IMR-90 (cell line): Measurements from ENCODE around the gene NTSR1. TPM values are rescaled to one million over a fixed set of nuclear protein-coding genes. Genes with fewer than 3 reads are reported as not detected.

ENCODE experiments used
- ATAC-seq: fragments of 200-7000 bp; cut with Tn5 transposase; 2 replicates; pipeline ENCODE4 v1.9.1; 2020; ENCODE audit warnings: low read depth, mild to moderate bottlenecking, moderate library complexity
- BruUV-seq: library from RNA; stranded (reverse); fragments of 400-500 nt; replicated peaks from 2 replicates; lab custom pipeline; 2021; lab: Mats Ljungman, UMichigan
- CTCF ChIA-PET: fragments of 300-600 bp; formaldehyde crosslinking; extraction: SDS; loops from one replicate; lab custom pipeline; 2021; ENCODE audit warnings: antibody characterized with exemption; lab: Yijun Ruan, JAX
- POLR2A ChIA-PET: fragments of 300-600 bp; sonication (Branson Sonifier 250); formaldehyde crosslinking; loops from one replicate; lab custom pipeline; 2022; ENCODE audit warnings: antibody characterized with exemption; ENCODE audit not compliant: unreplicated experiment; lab: Charles Lee
- DNase-seq: peaks from one replicate; pipeline ENCODE4 v3.0.0; 2013
- H2AFZ ChIP-seq: replicated peaks from 2 replicates; pipeline ENCODE3; 2013; ENCODE audit warnings: low read length, mild to moderate bottlenecking; ENCODE audit not compliant: poor library complexity
- H2AK5ac ChIP-seq: 2 replicates; pipeline ENCODE4 v1.6.1; 2013; ENCODE audit warnings: low read depth, low read length, inconsistent platforms
- H2AK9ac ChIP-seq: replicated peaks from 2 replicates; pipeline ENCODE3; 2013; ENCODE audit warnings: mild to moderate bottlenecking, low read depth, low read length, moderate library complexity; ENCODE audit not compliant: poor library complexity
- H2BK120ac ChIP-seq: 2 replicates; pipeline ENCODE4 v1.6.1; 2013; ENCODE audit warnings: low read depth, low read length, inconsistent platforms
- H2BK15ac ChIP-seq: 3 replicates; pipeline ENCODE4 v1.6.1; 2013; ENCODE audit warnings: low read depth, low read length, inconsistent platforms
- H2BK20ac ChIP-seq: 2 replicates; pipeline ENCODE4 v1.6.1; 2013; ENCODE audit warnings: low read depth, mild to moderate bottlenecking, inconsistent platforms, low read length, moderate library complexity
- H2BK5ac ChIP-seq: 2 replicates; pipeline ENCODE4 v1.6.1; 2013; ENCODE audit warnings: mild to moderate bottlenecking, low read depth, low read length, inconsistent platforms; ENCODE audit not compliant: poor library complexity, severe bottlenecking
- H3K14ac ChIP-seq: replicated peaks from 2 replicates; pipeline ENCODE4 v1.6.1; 2013; ENCODE audit warnings: low read depth, low read length, inconsistent platforms
- H3K18ac ChIP-seq: 2 replicates; pipeline ENCODE4 v1.6.1; 2013; ENCODE audit warnings: low read depth, low read length, control low read depth
- H3K23ac ChIP-seq: 2 replicates; pipeline ENCODE4 v1.6.1; 2013; ENCODE audit warnings: low read depth, low read length, inconsistent platforms
- H3K27ac ChIP-seq: 2 replicates; pipeline ENCODE4 v1.5.1; 2013; ENCODE audit warnings: mild to moderate bottlenecking, control low read depth, low read length; ENCODE audit not compliant: insufficient read depth
- H3K27me3 ChIP-seq: 2 replicates; pipeline ENCODE4 v1.6.1; 2013; ENCODE audit warnings: low read length; ENCODE audit not compliant: control insufficient read depth, insufficient read depth
- H3K36me3 ChIP-seq: 2 replicates; pipeline ENCODE4 v1.6.1; 2013; ENCODE audit warnings: low read length, mixed read lengths; ENCODE audit not compliant: control insufficient read depth, insufficient read depth
- H3K4ac ChIP-seq: 2 replicates; pipeline ENCODE4 v1.6.1; 2013; ENCODE audit warnings: low read depth, low read length, inconsistent platforms
- H3K4me1 ChIP-seq: 2 replicates; pipeline ENCODE4 v1.6.1; 2013; ENCODE audit warnings: low read length, mixed read lengths; ENCODE audit not compliant: control insufficient read depth, insufficient read depth
- H3K4me2 ChIP-seq: 2 replicates; pipeline ENCODE4 v1.6.1; 2013; ENCODE audit warnings: low read depth, mild to moderate bottlenecking, control low read depth, low read length, moderate library complexity
- H3K4me3 ChIP-seq: 2 replicates; pipeline ENCODE4 v1.5.1; 2013; ENCODE audit warnings: low read depth, mild to moderate bottlenecking, control low read depth, low read length, moderate library complexity; ENCODE audit not compliant: insufficient read depth
- H3K56ac ChIP-seq: 2 replicates; pipeline ENCODE4 v1.6.1; 2013; ENCODE audit warnings: low read length, inconsistent platforms; ENCODE audit not compliant: insufficient read depth; ENCODE audit errors: extremely low read depth
- H3K79me1 ChIP-seq, 2 experiments: 2 replicates each; pipeline ENCODE4 v1.6.1; 2013; ENCODE audit warnings: low read length in 2 of 2, inconsistent platforms in 1 of 2, low read depth in 1 of 2
- H3K9ac ChIP-seq: 2 replicates; pipeline ENCODE4 v1.6.1; 2013; ENCODE audit warnings: low read depth, low read length, control low read depth
- H3K9me1 ChIP-seq: 2 replicates; pipeline ENCODE4 v1.6.1; 2013; ENCODE audit warnings: low read length, inconsistent platforms; ENCODE audit not compliant: insufficient read depth
- H3K9me3 ChIP-seq: 2 replicates; pipeline ENCODE4 v1.6.1; 2013; ENCODE audit warnings: low read length; ENCODE audit not compliant: control insufficient read depth, insufficient read depth
- H4K20me1 ChIP-seq: 2 replicates; pipeline ENCODE4 v1.6.1; 2013; ENCODE audit warnings: low read length, inconsistent platforms; ENCODE audit not compliant: insufficient read depth
- H4K5ac ChIP-seq: 2 replicates; pipeline ENCODE4 v1.6.1; 2013; ENCODE audit warnings: mild to moderate bottlenecking, low read depth, low read length, control low read depth
- H4K8ac ChIP-seq, 2 experiments: 2 replicates each; pipeline ENCODE4 v1.6.1; 2013; ENCODE audit warnings: low read depth in 2 of 2, low read length in 2 of 2, control low read depth in 1 of 2, inconsistent platforms in 1 of 2
- H4K91ac ChIP-seq: 2 replicates; pipeline ENCODE4 v1.6.1; 2013; ENCODE audit warnings: low read depth, low read length, inconsistent platforms; ENCODE audit not compliant: insufficient read depth
- CEBPB ChIP-seq: IDR thresholded peaks from 2 replicates; pipeline ENCODE4 v1.6.1; 2012; ENCODE audit warnings: low read depth, low read length, improper control_type of control experiment
- CHD1 ChIP-seq: IDR thresholded peaks from 2 replicates; pipeline ENCODE4 v1.6.1; 2012; ENCODE audit warnings: low read depth, low read length, improper control_type of control experiment
- FOS ChIP-seq: fragments of 150-350 bp; IDR thresholded peaks from 2 replicates; pipeline ENCODE4 v1.6.1; 2016; ENCODE audit warnings: low read depth, low read length
- MAZ ChIP-seq: IDR thresholded peaks from 2 replicates; pipeline ENCODE4 v1.6.1; 2012; ENCODE audit warnings: low read depth, mild to moderate bottlenecking, low read length, improper control_type of control experiment, moderate library complexity, borderline replicate concordance
- MXI1 ChIP-seq: IDR thresholded peaks from 2 replicates; pipeline ENCODE4 v1.6.1; 2012; ENCODE audit warnings: low read depth, mild to moderate bottlenecking, low read length, moderate library complexity, borderline replicate concordance
- NFE2L2 ChIP-seq: fragments of 150-350 bp; IDR thresholded peaks from 2 replicates; pipeline ENCODE4 v1.6.1; 2016; ENCODE audit warnings: low read depth, mild to moderate bottlenecking, low read length
- RFX5 ChIP-seq: IDR thresholded peaks from 2 replicates; pipeline ENCODE4 v1.8.0; 2012; ENCODE audit warnings: low read depth, mild to moderate bottlenecking, low read length, moderate library complexity
- WGBS, 2 experiments: methylation state at CpG; one replicate each; pipeline versions ENCODE4 v1.1.5 to v1.1.7; 2013; ENCODE audit warnings: missing lambda C conversion rate in 2 of 2; ENCODE audit not compliant: insufficient read length in 1 of 2; ENCODE audit errors: extremely low coverage in 2 of 2; 5-methylcytosine and 5-hydroxymethylcytosine counted together
- dilution Hi-C: fragments of 300-500 bp; cut with HindIII; formaldehyde crosslinking; loops from one replicate; pipeline ENCODE4 v1.14.3; 2018; ENCODE audit warnings: low sequenced_read_pairs; ENCODE audit not compliant: unreplicated experiment
- in situ Hi-C: fragments of 300-500 bp; cut with MboI; formaldehyde crosslinking; loops from 3 replicates; pipeline ENCODE4 v1.14.3; 2019; ENCODE audit warnings: low sequenced_read_pairs, inconsistent platforms, mixed read lengths
- intact Hi-C: fragments of 100-400 bp; cut with micrococcal nuclease; formaldehyde crosslinking; loops from 2 replicates; pipeline ENCODE4 v1.10.0; 2022
- polyA plus RNA-seq, 3 experiments: library from polyadenylated mRNA; depleted of rRNA; stranded (reverse); fragments of >200 nt; gene quantifications; 2 replicates each; pipeline ENCODE4 v1.2.3, GENCODE V29; 2012; ENCODE audit warnings: low replicate concordance in 1 of 3
- total RNA-seq: library from RNA; depleted of rRNA; stranded (reverse); fragments of >200 nt; gene quantifications from 2 replicates; pipeline ENCODE4 v1.2.3, GENCODE V29; 2012

NTSR1 gene
- total and polyA plus RNA-seq, 2 of the 4 experiments (the other 2 are of a cell fraction) = 0.54 to 1.8 TPM

DNA sequence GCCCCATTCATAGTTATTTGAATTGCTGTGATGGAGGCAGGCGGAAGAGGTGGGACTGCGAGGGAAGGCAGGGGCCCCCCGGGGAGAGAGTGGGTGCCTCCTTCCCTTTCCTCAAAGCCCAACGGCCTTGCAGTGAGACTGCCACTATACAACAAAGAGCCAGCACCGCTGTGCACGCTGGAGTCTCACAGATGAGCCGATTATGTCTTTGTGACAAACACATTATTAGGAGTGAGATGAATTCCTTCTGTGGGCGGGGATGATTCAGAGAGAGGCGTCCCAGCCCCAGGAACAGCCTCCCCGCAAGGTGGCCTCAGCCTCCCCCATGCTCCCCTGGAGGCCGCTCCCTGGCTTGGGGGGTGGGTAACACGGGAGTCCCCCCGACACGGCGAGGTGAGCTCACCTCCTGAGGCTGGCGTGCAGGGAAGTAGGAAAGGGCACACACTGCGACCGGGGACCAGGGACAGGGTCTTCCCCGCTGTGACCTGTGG is 26.7 kb downstream of the NTSR1 start:
- Histone ChIP-seq H3K4me1 (peaks cover 7% of the 10 kb centered on the region), H3K4me2 (no peak overlapping the region), H4K8ac (no peak overlapping the region), H3K23ac (no peak overlapping the region), H2BK15ac (no peak overlapping the region), H3K56ac (no peak overlapping the region), H4K91ac (no peak overlapping the region), H3K18ac (no peak overlapping the region), H2AK9ac (no peak overlapping the region), H3K4me3 (no peak overlapping the region), H2BK120ac (no peak overlapping the region), H3K14ac (no peak overlapping the region), H3K4ac (no peak overlapping the region), H3K27ac (no peak overlapping the region), H4K5ac (no peak overlapping the region), H2BK20ac (no peak overlapping the region), H3K27me3 (peaks cover 7% of the 10 kb centered on the region), H4K20me1 (no peaks in the 10 kb centered on the region), H3K9me3 (no peaks in the 10 kb centered on the region), H3K79me1 (peaks cover 0 to 3% of the 10 kb centered on the region in 2 experiments; a peak in 1 of 4 replicates), H2AFZ (peak overlapping the region; percentile 59), H2AK5ac (no peak overlapping the region), H3K36me3 (no peaks in the 10 kb centered on the region), H3K9me1 (peaks cover 14% of the 10 kb centered on the region), H3K9ac (no peak overlapping the region), H2BK5ac (no peak overlapping the region)
- in situ Hi-C loops (no loop called here), dilution Hi-C loops (no loop called here), intact Hi-C loops (no loop called here)
- TF ChIP-seq NFE2L2 (no peak), CHD1 (no peak), MXI1 (no peak), FOS (no peak), RFX5 (no peak), CEBPB (no peak), MAZ (no peak)
- ATAC-seq (no peak), DNase-seq (no peak)
- CTCF ChIA-PET = interaction anchor here (0.6 kb wide), 1 partner anchor 11 kb away, joined by 3 read pairs; no protein-coding TSS in a partner anchor
- WGBS, 2 experiments = 40% methylated on average over 1 of the region's 19 CpGs; no CpG with 5 or more reads in 1 of the 2 experiments
- no TSS peak for BruUV-seq
- POLR2A ChIA-PET = no interaction called here
